Spleen (tissue), 7 donors: ENCODE data around the gene DLEC1.

ENCODE experiments used
- POLR2A ChIP-seq, 3 donors: fragments of 450-650 bp; IDR thresholded peaks; one replicate each; pipeline ENCODE4 v1.5.1; 2017; ENCODE audit warnings: antibody characterized with exemption in 3 of 3, mild to moderate bottlenecking in 1 of 3
- TF ChIP-seq, protein P1 (sequence below), 11 experiments: fragments of 200-600 bp in 7 of 11; fragments of 450-650 bp in 4 of 11; sonication (generic) in 4 of 11; IDR thresholded peaks in 8 of 11; conservative IDR thresholded peaks in 3 of 11; 1 replicate in 7 of 11; 2 replicates in 4 of 11; pipeline versions ENCODE4 v1.4.0 to v1.8.0; 2016 to 2021; ENCODE audit warnings: antibody characterized with exemption in 11 of 11, inconsistent platforms in 4 of 11, mild to moderate bottlenecking in 1 of 11
- donor health status: DM: no; HTN: no; CAD: no; lungs with moderate emphysema.
- donor health status: DM: no; HTN: no; CAD: no.
- donor health status: DM: no; HTN: no; CAD: no.

DNA sequence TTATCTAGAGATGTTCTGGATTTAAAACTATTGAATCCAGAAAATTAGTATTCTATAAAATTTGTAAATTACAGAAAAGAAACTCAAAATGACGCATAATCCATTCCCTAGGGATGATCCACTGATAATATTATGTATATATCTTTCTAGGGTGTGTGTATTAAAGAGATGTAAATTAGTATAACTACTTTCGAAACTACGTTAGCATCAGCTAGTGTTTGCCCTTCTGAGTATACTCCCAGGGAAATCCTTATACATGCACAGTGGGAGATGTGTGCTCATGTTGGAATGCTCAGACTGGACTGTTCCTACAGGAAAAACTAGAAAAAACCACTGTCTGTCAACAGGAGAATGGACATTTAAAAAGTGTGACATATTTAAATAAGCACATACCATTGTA, 61.5 kb downstream of the DLEC1 start:
- no peak for TF ChIP-seq POLR2A (IDR thresholded peaks at IDR 0.05)
- TF ChIP-seq, protein P1, sequence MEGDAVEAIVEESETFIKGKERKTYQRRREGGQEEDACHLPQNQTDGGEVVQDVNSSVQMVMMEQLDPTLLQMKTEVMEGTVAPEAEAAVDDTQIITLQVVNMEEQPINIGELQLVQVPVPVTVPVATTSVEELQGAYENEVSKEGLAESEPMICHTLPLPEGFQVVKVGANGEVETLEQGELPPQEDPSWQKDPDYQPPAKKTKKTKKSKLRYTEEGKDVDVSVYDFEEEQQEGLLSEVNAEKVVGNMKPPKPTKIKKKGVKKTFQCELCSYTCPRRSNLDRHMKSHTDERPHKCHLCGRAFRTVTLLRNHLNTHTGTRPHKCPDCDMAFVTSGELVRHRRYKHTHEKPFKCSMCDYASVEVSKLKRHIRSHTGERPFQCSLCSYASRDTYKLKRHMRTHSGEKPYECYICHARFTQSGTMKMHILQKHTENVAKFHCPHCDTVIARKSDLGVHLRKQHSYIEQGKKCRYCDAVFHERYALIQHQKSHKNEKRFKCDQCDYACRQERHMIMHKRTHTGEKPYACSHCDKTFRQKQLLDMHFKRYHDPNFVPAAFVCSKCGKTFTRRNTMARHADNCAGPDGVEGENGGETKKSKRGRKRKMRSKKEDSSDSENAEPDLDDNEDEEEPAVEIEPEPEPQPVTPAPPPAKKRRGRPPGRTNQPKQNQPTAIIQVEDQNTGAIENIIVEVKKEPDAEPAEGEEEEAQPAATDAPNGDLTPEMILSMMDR (IDR thresholded peaks at IDR 0.05 in 8 of 11, conservative IDR thresholded peaks at IDR 0.05 in 3 of 11): no peak
